Mesenchymal stem cell (in vitro differentiated cells and primary cell): ENCODE measurements around the gene TMEM208.

Source experiments
- small RNA-seq: library from polyadenylated mRNA; stranded (forward); fragments of <200 nt; extraction: miRNeasy Mini kit (QIAGEN cat#:217004); gene quantifications from one replicate; pipeline ENCODE3, GENCODE V24; 2013; ENCODE audit warnings: low read depth

The TMEM208 gene

Small RNA genes within 50 kb of the gene (small RNA-seq; reads per million reads assigned to genes)
- gene MIR328 = 92.3 reads per million, percentile 92 among the genes with 10 or more reads in this experiment
